Common myeloid progenitor, CD34-positive (primary cell): ENCODE results near the gene SDF4.

ENCODE experiments used
- CTCF ChIA-PET: fragments of 350-600 bp; sonication (Branson Sonifier 250); formaldehyde crosslinking; loops from one replicate; lab custom pipeline; 2021; ENCODE audit warnings: antibody characterized with exemption; lab: Charles Lee
- POLR2A ChIA-PET: fragments of 350-600 bp; sonication (Branson Sonifier 250); formaldehyde crosslinking; loops from one replicate; lab custom pipeline; 2021; ENCODE audit warnings: antibody characterized with exemption; lab: Charles Lee
- DNase-seq, 3 donors: peaks; one replicate each; pipeline versions ENCODE4 v3.0.0 to v3.0.0-alpha.2; 2013
- H3K27ac ChIP-seq, 2 experiments: 1 replicate in 1 of 2; 2 replicates in 1 of 2; pipeline ENCODE4 v1.7.0; 2013; ENCODE audit warnings: inconsistent platforms in 2 of 2, low read length in 2 of 2, mild to moderate bottlenecking in 2 of 2, low read depth in 1 of 2, moderate library complexity in 1 of 2; ENCODE audit not compliant: severe bottlenecking in 2 of 2, insufficient read depth in 1 of 2, poor library complexity in 1 of 2
- H3K27me3 ChIP-seq, 5 experiments: replicated peaks in 2 of 5; 1 replicate in 3 of 5; 2 replicates in 2 of 5; pipeline versions ENCODE4 v1.6.1 to v1.7.0; 2013; ENCODE audit warnings: low read length in 4 of 5, mild to moderate bottlenecking in 2 of 5, moderate library complexity in 2 of 5, inconsistent platforms in 1 of 5; ENCODE audit not compliant: insufficient read depth in 5 of 5, control insufficient read depth in 4 of 5
- H3K36me3 ChIP-seq, 4 experiments: 1 replicate in 2 of 4; 2 replicates in 2 of 4; pipeline versions ENCODE4 v1.6.1 to v1.7.0; 2013; ENCODE audit warnings: low read length in 3 of 4, control low read depth in 1 of 4, mild to moderate bottlenecking in 1 of 4; ENCODE audit not compliant: control insufficient read depth in 4 of 4, insufficient read depth in 4 of 4
- H3K4me1 ChIP-seq, 4 experiments: 1 replicate in 3 of 4; 2 replicates in 1 of 4; pipeline versions ENCODE4 v1.6.1 to v1.7.1; 2013; ENCODE audit warnings: low read length in 3 of 4, mild to moderate bottlenecking in 3 of 4, control low read depth in 1 of 4, inconsistent platforms in 1 of 4, moderate library complexity in 1 of 4; ENCODE audit not compliant: control insufficient read depth in 4 of 4, insufficient read depth in 4 of 4; ENCODE audit errors: control extremely low read depth in 1 of 4
- H3K4me3 ChIP-seq, 7 experiments: 1 replicate in 4 of 7; 2 replicates in 3 of 7; pipeline versions ENCODE4 v1.5.1 to v1.7.0; 2013; ENCODE audit warnings: mild to moderate bottlenecking in 7 of 7, low read length in 6 of 7, moderate library complexity in 6 of 7, inconsistent platforms in 2 of 7, low read depth in 2 of 7, control low read depth in 1 of 7; ENCODE audit not compliant: insufficient read depth in 4 of 7, control insufficient read depth in 1 of 7; ENCODE audit errors: extremely low read depth in 1 of 7
- H3K9me3 ChIP-seq, 5 experiments: 1 replicate in 4 of 5; 2 replicates in 1 of 5; pipeline versions ENCODE4 v1.6.1 to v1.7.1; 2013; ENCODE audit warnings: low read length in 4 of 5, mild to moderate bottlenecking in 2 of 5, inconsistent platforms in 1 of 5, low read depth in 1 of 5, moderate library complexity in 1 of 5; ENCODE audit not compliant: control insufficient read depth in 4 of 5, insufficient read depth in 2 of 5; ENCODE audit errors: control extremely low read depth in 1 of 5
- WGBS: methylation state at CpG from one replicate; pipeline ENCODE4 v1.1.5; 2013; ENCODE audit not compliant: insufficient coverage; 5-methylcytosine and 5-hydroxymethylcytosine counted together

The SDF4 gene

GRCh38 chr1:1213345-1214265 lies 18.2 kb downstream of the SDF4 start, which contains the start of gene TNFRSF4:
Gene TNFRSF4, minus strand, starts transcription at chr1:1214153. Its CDS starts 26 bp downstream, at chr1:1214127.
- ChIA-PET POLR2A (interaction anchor here (0.9 to 1.5 kb wide), 5 partner anchors 17 to 92 kb away, joined by 3 to 5 read pairs (median 4); partner anchors contain the start of genes B3GALT6 and SDF4), CTCF (interaction anchor here (0.7 to 1.5 kb wide), 5 partner anchors 13 to 90 kb away, joined by 3 to 4 read pairs (median 4); no protein-coding TSS in a partner anchor)
- Histone ChIP-seq H3K27ac (no peak within 1 kb of the TSS), H3K9me3 (no peaks in the 10 kb centered on the region), H3K36me3 (peaks cover 2 to 34% (median 20%) of the 10 kb centered on the region in 4 experiments), H3K4me1 (peaks cover 0 to 67% (median 60%) of the 10 kb centered on the region in 4 experiments), H3K4me3 (peak within 1 kb of the TSS in 4 of 7 experiments; percentile 32 to 62 (median 48)), H3K27me3 (no peaks in the 10 kb centered on the region)
- peak; percentile 31 to 81 (median 77) for DNase-seq
- 14% methylated on average over 41 of the region's 56 CpGs for WGBS

DNA sequence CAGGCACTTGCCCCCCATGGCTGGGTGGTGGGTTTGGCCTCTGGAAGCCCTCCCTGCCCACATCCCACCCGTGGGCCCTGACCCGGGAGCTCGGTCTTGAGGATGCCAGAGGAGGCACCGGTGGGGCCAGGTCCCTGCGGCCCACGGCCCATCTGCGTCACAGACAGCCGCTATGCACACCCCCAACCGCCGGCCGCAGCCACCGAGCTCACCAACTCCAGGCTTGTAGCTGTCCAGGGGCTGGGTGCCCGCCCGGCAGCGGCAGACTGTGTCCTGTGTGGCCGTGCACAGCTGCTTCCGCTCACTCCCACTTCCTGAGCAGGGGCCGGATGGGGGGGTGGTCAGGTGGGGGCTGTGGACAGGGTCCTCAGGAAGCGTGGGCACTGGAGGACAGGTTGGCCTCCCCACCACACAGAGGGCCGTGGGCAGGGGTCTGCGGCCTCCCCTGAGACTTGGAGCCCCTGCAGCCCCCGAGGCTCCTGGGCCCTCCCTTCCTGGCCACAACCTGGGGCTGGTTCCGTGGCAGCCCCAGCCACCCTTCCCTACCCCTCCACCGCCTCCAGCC lies 18.9 kb downstream of the SDF4 start:
- no peaks in the 10 kb centered on the region for H3K9me3 ChIP-seq
- H3K27ac ChIP-seq, result no peak overlapping the region
- CTCF ChIA-PET, result interaction anchor here (0.7 to 1.5 kb wide), 4 partner anchors 12 to 89 kb away, joined by 3 to 4 read pairs (median 4); no protein-coding TSS in a partner anchor
- peaks cover 0 to 74% (median 66%) of the 10 kb centered on the region in 4 experiments for H3K4me1 ChIP-seq
- no peaks in the 10 kb centered on the region for H3K27me3 ChIP-seq
- DNase-seq, result peak; percentile 56 to 91 (median 89)
- 0% methylated on average over 19 of the region's 24 CpGs for WGBS
- peaks cover 2 to 27% (median 16%) of the 10 kb centered on the region in 4 experiments for H3K36me3 ChIP-seq
- POLR2A ChIA-PET, result interaction anchor here (0.6 to 1.5 kb wide), 6 partner anchors 18 to 139 kb away, joined by 3 to 5 read pairs (median 4); partner anchors contain the start of genes B3GALT6, RNF223 and SDF4
- H3K4me3 ChIP-seq, result peak overlapping the region in 4 of 7 experiments; percentile 32 to 62 (median 48)

DNA sequence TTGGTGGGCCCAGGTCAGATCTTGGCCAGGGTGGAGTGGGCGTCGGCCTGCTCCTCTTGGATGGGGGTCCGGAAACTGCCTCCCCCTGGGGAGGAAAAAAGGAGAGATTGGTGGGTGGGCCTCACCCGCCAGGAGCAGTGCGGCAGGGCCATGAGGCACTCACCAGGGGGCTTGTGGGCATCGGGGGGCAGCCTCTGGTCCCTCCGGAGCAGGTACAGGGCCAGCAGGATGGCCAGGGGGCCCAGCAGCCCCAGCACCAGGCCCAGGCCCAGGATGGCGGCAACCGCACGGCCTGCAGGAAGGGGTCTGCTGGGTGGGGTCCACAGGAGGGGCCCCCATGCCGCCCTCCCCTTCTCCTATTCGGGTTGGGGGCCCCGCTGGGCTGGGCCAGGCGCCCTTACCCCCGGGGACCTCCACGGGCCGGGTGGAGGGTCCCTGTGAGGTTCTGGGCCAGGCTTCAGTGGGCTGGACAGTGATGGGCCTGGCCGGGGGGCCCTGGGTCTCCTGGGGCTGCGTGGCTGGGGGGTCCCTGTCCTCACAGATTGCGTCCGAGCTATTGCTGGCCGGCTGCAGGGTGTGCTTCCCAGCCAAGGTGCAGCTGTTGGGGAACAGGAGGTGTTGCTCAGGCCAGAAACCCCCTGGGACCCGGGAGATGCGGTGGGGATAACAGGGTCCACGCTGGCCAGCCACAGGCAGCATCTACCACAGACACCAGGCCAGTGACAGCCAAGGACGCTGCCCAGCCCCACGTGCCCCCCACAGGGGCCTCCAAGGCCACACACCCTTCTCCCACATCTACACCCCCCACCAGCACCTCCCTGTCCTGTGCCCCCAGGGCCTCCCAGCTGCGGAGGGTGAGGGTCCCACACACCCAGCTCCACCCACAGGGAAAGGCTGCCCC lies 20.0 kb downstream of the SDF4 start:
- peak overlapping the region in 2 of 7 experiments; percentile 16 to 56 for H3K4me3 ChIP-seq
- no peaks in the 10 kb centered on the region for H3K9me3 ChIP-seq
- peaks cover 0 to 84% (median 76%) of the 10 kb centered on the region in 4 experiments for H3K4me1 ChIP-seq
- H3K27me3 ChIP-seq, result peaks cover 0 to 6% (median 2%) of the 10 kb centered on the region in 5 experiments
- CTCF ChIA-PET, result interaction anchor here (0.7 to 1.3 kb wide), 2 partner anchors 39 to 88 kb away, joined by 3 to 4 read pairs; no protein-coding TSS in a partner anchor
- peaks cover 2 to 16% (median 6%) of the 10 kb centered on the region in 4 experiments for H3K36me3 ChIP-seq
- no peak overlapping the region for H3K27ac ChIP-seq
- DNase-seq, result no peak
- WGBS, result 90% methylated on average over 17 of the region's 28 CpGs
- POLR2A ChIA-PET, result interaction anchor here (1.4 kb wide), 1 partner anchor 21 kb away, joined by 5 read pairs; the partner anchor contains the start of genes B3GALT6 and SDF4

- POLR2A ChIA-PET, result interaction anchor here (0.7 kb wide), 1 partner anchor 205 kb away, joined by 4 read pairs; no protein-coding TSS in a partner anchor
- CTCF ChIA-PET, result interaction anchor here (1.6 kb wide), 1 partner anchor 88 kb away, joined by 5 read pairs; no protein-coding TSS in a partner anchor
These were observed 20.9 kb downstream of the SDF4 start for GRCh38 chr1:1210726-1211540.

DNA sequence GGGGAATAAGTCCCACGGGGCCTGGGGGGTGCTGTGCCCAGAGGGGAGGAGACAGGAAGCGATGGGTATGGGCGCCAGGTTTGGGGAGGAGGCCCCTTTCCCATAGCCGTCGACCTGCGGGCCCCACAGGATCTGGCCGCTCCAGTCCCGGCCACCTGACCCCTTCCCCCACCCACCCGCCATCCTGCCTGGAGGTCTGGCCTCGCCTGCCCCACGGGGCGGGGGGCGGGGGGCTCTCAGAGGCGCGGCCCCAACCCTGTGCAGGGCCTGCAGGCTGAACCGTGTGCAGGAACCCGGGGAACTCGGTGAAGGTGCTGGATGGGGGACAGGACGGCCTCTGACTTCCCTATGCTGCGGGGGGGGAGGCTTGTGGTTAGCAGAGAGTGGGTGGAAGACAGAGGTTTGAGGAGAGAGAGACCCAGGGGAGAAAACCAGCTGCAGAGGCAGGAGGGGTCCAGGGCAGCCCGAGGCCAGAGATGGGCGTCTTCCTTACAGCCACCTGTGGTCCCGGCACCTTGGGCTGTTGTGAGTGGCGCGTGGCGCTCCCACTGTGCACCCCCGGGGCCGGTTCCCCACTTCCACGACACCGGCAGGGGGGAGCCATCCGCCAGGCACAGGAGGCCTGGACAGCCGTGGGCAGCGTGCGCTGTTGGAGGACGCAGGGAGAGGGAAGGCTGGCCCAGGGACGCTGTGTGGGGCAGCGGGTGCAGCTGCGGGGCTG lies 22.9 kb downstream of the SDF4 start:
- H3K4me1 ChIP-seq, result peaks cover 0 to 95% (median 80%) of the 10 kb centered on the region in 4 experiments
- 13% methylated on average over 32 of the region's 38 CpGs for WGBS
- CTCF ChIA-PET, result interaction anchor here (0.9 to 1.7 kb wide), 4 partner anchors 13 to 86 kb away, joined by 3 to 5 read pairs (median 3); no protein-coding TSS in a partner anchor

More at GRCh38 chr1:1210726-1211540, 20.9 kb downstream of the SDF4 start:
- H3K27ac ChIP-seq, result no peak overlapping the region
- H3K36me3 ChIP-seq, result peaks cover 1 to 7% (median 2%) of the 10 kb centered on the region in 4 experiments
- H3K4me1 ChIP-seq, result peaks cover 0 to 93% (median 84%) of the 10 kb centered on the region in 4 experiments
- no peak for DNase-seq
- WGBS, result 96% methylated on average over 22 of the region's 31 CpGs
- no peaks in the 10 kb centered on the region for H3K9me3 ChIP-seq
- H3K27me3 ChIP-seq, result peaks cover 0 to 14% (median 3%) of the 10 kb centered on the region in 5 experiments
- H3K4me3 ChIP-seq, result no peak overlapping the region

More for the DNA sequence above, 22.9 kb downstream of the SDF4 start:
- no peak overlapping the region for H3K27ac ChIP-seq
- peaks cover 0 to 21% (median 3%) of the 10 kb centered on the region in 5 experiments for H3K27me3 ChIP-seq
- POLR2A ChIA-PET, result interaction anchor here (0.7 kb wide), 1 partner anchor 25 kb away, joined by 3 read pairs; no protein-coding TSS in a partner anchor
- peaks cover 0 to 3% (median 0%) of the 10 kb centered on the region in 4 experiments for H3K36me3 ChIP-seq
- H3K4me3 ChIP-seq, result peak overlapping the region in 4 of 7 experiments; percentile 21 to 55 (median 30)
- no peaks in the 10 kb centered on the region for H3K9me3 ChIP-seq
- DNase-seq, result peak; percentile 61 to 91 (median 90)
